Adrenal gland (tissue), 12 donors: ENCODE data around the gene TNFRSF6B. TPM values are rescaled to one million over a fixed set of nuclear protein-coding genes. Genes with fewer than 3 reads are reported as not detected.

Experiments
- DNase-seq, 7 donors: peaks; one replicate each; pipeline ENCODE4 v3.0.0-alpha.2; 2019 to 2020
- H3K27ac ChIP-seq, 5 donors: fragments of 200-600 bp; sonication (generic) in 4 of 5; 1 replicate in 3 of 5; 2 replicates in 2 of 5; pipeline versions ENCODE4 v1.5.1 to v1.8.0; 2016 to 2020; ENCODE audit warnings: mild to moderate bottlenecking in 1 of 5
- H3K27me3 ChIP-seq: fragments of 200-600 bp; 2 replicates; pipeline ENCODE4 v1.8.0; 2021
- H3K36me3 ChIP-seq, 2 donors: fragments of 200-600 bp; replicated peaks in 1 of 2; 1 replicate in 1 of 2; 2 replicates in 1 of 2; pipeline versions ENCODE4 v1.5.1 to v1.8.0; 2018 to 2022
- H3K4me1 ChIP-seq, 2 donors: fragments of 200-600 bp; replicated peaks in 1 of 2; 1 replicate in 1 of 2; 2 replicates in 1 of 2; pipeline versions ENCODE4 v1.5.1 to v1.8.0; 2018 to 2021
- H3K4me3 ChIP-seq, 4 donors: fragments of 200-600 bp; sonication (generic) in 3 of 4; one replicate each; pipeline ENCODE4 v1.5.1; 2016 to 2018
- H3K9me3 ChIP-seq, 3 donors: fragments of 200-600 bp; sonication (generic) in 1 of 3; replicated peaks in 1 of 3; 1 replicate in 2 of 3; 2 replicates in 1 of 3; pipeline versions ENCODE4 v1.5.1 to v1.8.0; 2016 to 2021
- CTCF ChIP-seq, 6 experiments: fragments of 450-650 bp in 4 of 6; fragments of 200-600 bp in 2 of 6; sonication (generic) in 1 of 6; IDR thresholded peaks; 1 replicate in 5 of 6; 2 replicates in 1 of 6; pipeline versions ENCODE4 v1.5.1 to v1.8.0; 2016 to 2021; ENCODE audit warnings: antibody characterized with exemption in 6 of 6, mild to moderate bottlenecking in 2 of 6, moderate library complexity in 1 of 6
- POLR2A ChIP-seq, 2 donors: fragments of 450-650 bp; IDR thresholded peaks; one replicate each; pipeline ENCODE4 v1.6.1; 2017; ENCODE audit warnings: antibody characterized with exemption in 2 of 2, mild to moderate bottlenecking in 2 of 2, moderate library complexity in 1 of 2
- WGBS, 4 donors: extraction: QIAGEN DNeasy Blood & Tissue Kit in 2 of 4; methylation state at CpG; one replicate each; pipeline versions ENCODE4 v1.1.5 to v1.1.7; 2013 to 2017; 5-methylcytosine and 5-hydroxymethylcytosine counted together
- intact Hi-C, 2 donors: fragments of 100-400 bp; cut with DNase I; formaldehyde crosslinking; loops; one replicate each; pipeline versions ENCODE4 v1.14.1 to v1.15.0; 2022 to 2023
- polyA plus RNA-seq, 3 donors: library from polyadenylated mRNA; stranded (reverse); fragments of 200-250 nt in 2 of 3; fragments of 350-450 nt in 1 of 3; fragmentation: Illumina TruSeq in 1 of 3; extraction: RNeasy Lipid Tissue Mini Kit (QIAGEN cat#74804) in 1 of 3; gene quantifications; one replicate each; pipeline ENCODE4 v1.2.3, GENCODE V29; 2013 to 2014
- total RNA-seq, 9 donors: library from RNA; depleted of rRNA in 4 of 9; stranded (reverse); fragments of >200 nt in 4 of 9; fragments of 120-200 nt in 1 of 9; fragmentation: NEBNext Ultra II Directional in 1 of 9; extraction: Animal tissue kit (Norgen Biotek cat#: 25700) in 1 of 9; gene quantifications; one replicate each; pipeline versions ENCODE4 v1.1.0 to v1.2.4, GENCODE V29; 2013 to 2023
- donor health status: healthy with polysubstance abuse.
- donor health status: Bipolar disorder and iron deficiency.
- donor health status: DM: yes; HTN: yes; CAD: no.
- donor health status: DM: no; HTN: no; CAD: no.
- donor health status: DM: no; HTN: no; CAD: no.
- donor health status: DM: yes; HTN: yes; CAD: no.

The TNFRSF6B gene
- total and polyA plus RNA-seq, 12 donors = 0.78 to 43.3 (median 3.2) TPM; not detected in 3

GRCh38 chr20:63663332-63664066, 33.0 kb upstream of the TNFRSF6B start:
- Histone ChIP-seq H3K4me1 (peaks cover 7 to 11% of the 10 kb centered on the region in 2 donors), H3K27ac (no peak overlapping the region), H3K9me3 (no peaks in the 10 kb centered on the region), H3K27me3 (no peaks in the 10 kb centered on the region), H3K4me3 (no peak overlapping the region), H3K36me3 (peaks cover 0 to 54% of the 10 kb centered on the region in 2 donors)
- WGBS, 4 donors = 88 to 93% (median 89%) methylated on average over 6 to 26 of the region's 26 CpGs
- TF ChIP-seq CTCF (IDR thresholded peaks at IDR 0.05) (no peak), POLR2A (IDR thresholded peaks at IDR 0.05) (no peak)
- DNase-seq = no peak
- intact Hi-C loops = no loop called here

DNA sequence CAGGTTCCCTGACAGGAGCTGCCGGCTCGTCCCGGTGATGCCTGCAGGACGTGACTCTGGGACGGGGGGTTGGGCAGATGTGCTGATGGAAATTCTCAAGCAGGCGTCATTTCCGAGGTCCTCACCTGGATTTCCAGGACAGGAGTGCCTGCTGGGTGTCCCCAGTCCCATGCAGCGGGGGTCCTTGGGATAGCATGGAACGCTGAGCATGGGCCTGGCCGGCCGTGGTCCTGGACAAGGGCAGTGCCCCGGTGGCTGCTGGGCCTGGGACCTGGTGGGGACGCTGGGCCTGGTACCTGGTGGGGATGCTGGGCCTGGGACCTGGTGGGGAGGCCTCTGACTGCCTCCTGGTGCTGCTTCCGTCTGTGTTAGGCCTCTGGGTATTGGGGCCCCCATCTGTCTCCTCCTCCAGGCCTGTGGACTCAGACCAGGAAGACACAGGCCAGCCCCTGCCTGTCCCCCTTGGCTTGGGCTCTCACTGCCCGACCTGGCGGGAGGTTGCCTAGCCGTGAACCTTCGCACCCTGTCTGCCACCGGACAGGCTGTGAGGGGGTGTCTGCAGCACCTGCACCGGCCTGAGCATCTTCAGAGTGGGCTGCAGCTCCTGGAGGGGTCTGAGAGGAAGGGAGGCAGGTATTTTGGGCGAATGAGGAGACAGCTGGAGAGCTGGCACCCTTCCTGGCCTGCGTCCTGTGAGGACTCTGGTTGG, 32.2 kb upstream of the TNFRSF6B start:
- DNase-seq = no peak
- H3K36me3 ChIP-seq = peaks cover 0 to 61% of the 10 kb centered on the region in 2 donors
- no peak overlapping the region for H3K27ac ChIP-seq
- 77 to 95% (median 91%) methylated on average over 6 to 22 of the region's 22 CpGs for WGBS, 4 donors
- intact Hi-C loops = no loop called here
- no peak overlapping the region for H3K4me3 ChIP-seq
- no peaks in the 10 kb centered on the region for H3K27me3 ChIP-seq
- H3K9me3 ChIP-seq = no peaks in the 10 kb centered on the region
- no peak for TF ChIP-seq POLR2A (IDR thresholded peaks at IDR 0.05)
- no peak for TF ChIP-seq CTCF (IDR thresholded peaks at IDR 0.05)
- H3K4me1 ChIP-seq = peaks cover under 1 to 6% of the 10 kb centered on the region in 2 donors

DNA sequence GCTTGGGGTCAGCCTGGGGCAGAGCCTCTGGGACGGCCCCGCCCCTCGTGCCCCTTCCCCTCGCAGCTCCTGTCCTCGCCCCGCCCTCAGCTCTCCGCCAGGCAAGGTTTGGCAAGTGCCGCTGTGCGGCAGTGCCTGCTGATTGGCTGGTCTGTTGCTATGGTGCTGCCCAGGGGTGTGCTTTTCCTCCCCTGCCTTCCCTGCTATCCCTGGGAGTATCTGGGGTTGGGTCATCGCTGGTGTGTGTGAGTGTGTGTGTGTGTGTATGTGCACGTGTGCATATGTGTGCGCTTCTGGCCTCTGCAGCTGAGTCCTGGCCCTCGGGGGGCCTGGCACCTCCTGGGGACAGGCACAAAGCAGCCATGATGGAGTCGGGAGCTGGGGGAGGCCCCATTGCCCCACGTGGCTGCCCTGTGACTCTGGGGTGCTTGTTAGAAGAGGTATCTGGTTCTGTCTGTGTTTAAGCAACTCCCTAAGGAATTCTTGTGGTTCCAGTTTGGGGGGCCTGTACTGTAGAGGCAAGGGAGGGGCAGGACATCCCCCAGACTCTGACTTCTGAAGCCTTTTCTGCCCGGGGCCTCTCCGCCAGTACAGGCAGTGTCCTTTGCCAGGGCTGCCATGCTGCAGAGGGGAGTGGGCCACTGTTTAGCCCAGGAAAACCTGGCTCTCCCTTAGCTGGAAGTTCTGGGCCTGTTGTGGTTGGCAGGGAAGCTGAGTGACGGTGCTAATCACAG, 31.4 kb upstream of the TNFRSF6B start:
- H3K9me3 ChIP-seq = no peaks in the 10 kb centered on the region
- peak in 1 of 7 donors; percentile 75 for DNase-seq
- TF ChIP-seq POLR2A (IDR thresholded peaks at IDR 0.05) (no peak), CTCF (IDR thresholded peaks at IDR 0.05) (no peak)
- H3K36me3 ChIP-seq = peaks cover 0 to 61% of the 10 kb centered on the region in 2 donors
- WGBS, 4 donors = 73 to 87% (median 84%) methylated on average over 3 to 18 of the region's 18 CpGs
- no peak overlapping the region for H3K27ac ChIP-seq
- H3K4me1 ChIP-seq = no peaks in the 10 kb centered on the region
- intact Hi-C loops = no loop called here
- H3K4me3 ChIP-seq = no peak overlapping the region
- no peaks in the 10 kb centered on the region for H3K27me3 ChIP-seq

DNA sequence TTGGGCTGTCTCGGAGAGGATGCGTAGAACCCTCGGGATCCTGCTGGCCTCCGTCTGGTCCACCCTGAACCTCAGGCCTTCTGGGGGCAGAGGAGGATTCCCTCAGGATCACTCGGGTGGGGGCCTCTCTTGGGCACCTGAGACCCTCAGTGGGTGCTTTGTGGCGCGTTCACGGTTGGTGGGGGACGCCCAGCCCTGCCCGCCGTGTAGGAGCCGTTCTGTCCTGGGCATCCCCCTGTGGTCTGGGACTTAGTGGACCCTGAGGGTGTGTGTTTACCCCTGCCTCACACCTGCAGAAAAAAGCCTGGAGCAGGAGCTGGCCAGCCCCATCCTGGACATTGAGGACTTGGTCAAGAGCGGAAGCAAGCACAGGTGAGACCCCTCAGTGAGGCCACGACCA, 30.7 kb upstream of the TNFRSF6B start:
- Histone ChIP-seq H3K9me3 (no peaks in the 10 kb centered on the region), H3K4me3 (no peak overlapping the region), H3K4me1 (no peaks in the 10 kb centered on the region), H3K27me3 (no peaks in the 10 kb centered on the region), H3K36me3 (peaks cover 0 to 61% of the 10 kb centered on the region in 2 donors), H3K27ac (no peak overlapping the region)
- intact Hi-C loops = no loop called here
- DNase-seq = no peak
- no peak for TF ChIP-seq POLR2A (IDR thresholded peaks at IDR 0.05)
- no peak for TF ChIP-seq CTCF (IDR thresholded peaks at IDR 0.05)
- 93 to 96% (median 95%) methylated on average over 3 to 14 of the region's 14 CpGs for WGBS, 4 donors
